Mononuclear cell (primary cell): ENCODE measurements around the gene NPIPA1. TPM values are rescaled to one million over a fixed set of nuclear protein-coding genes. Genes with fewer than 3 reads are reported as not detected.
"Not testable (repeated sequence)": the region's sequence is repeated elsewhere in the genome, so short reads cannot be mapped to it uniquely, and the experiment has no call there.

ENCODE experiments used
- H3K27me3 ChIP-seq: 2 replicates; pipeline ENCODE4 v1.6.0; 2011; ENCODE audit warnings: low read length, control low read depth; ENCODE audit not compliant: insufficient read depth
- H3K4me1 ChIP-seq: 2 replicates; pipeline ENCODE4 v1.5.1; 2011; ENCODE audit warnings: mild to moderate bottlenecking, low read length, control low read depth; ENCODE audit not compliant: insufficient read depth
- H3K4me3 ChIP-seq: 2 replicates; pipeline ENCODE4 v1.5.1; 2011; ENCODE audit warnings: mild to moderate bottlenecking, low read length, moderate library complexity
- H3K9me3 ChIP-seq: 2 replicates; pipeline ENCODE4 v1.5.1; 2011; ENCODE audit warnings: low read depth, mild to moderate bottlenecking, control low read depth, low read length
- total RNA-seq: library from RNA; depleted of rRNA; stranded (reverse); fragments of >200 nt; gene quantifications from one replicate; pipeline ENCODE4 v1.2.3, GENCODE V29; 2012

The NPIPA1 gene
- total RNA-seq: 17.9 TPM

DNA sequence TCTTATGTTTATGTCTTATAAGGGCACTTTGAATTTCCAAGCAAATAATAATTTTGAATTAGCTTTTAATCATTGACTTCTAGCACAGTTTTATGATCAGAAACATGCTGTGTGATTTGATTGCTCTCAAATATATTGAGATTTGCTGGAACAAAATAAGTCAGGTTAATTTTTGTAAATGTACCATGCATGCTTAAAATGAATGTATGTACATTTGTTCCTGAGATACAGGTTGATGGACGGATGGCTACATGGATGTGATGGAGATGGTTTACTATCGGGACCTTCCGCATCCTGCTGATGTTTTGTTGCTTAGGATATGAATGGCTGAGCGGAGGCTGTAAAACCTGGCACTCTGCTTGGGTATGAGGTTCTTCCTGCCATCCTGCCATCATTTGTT is at the start of gene NPIPA1:
TSS of gene NPIPA1 (plus strand) at position 301 of the 400 bp plus-strand sequence. CDS start at position 301, 0 bp downstream.
- H3K9me3 ChIP-seq, H3K27me3 ChIP-seq, H3K4me1 ChIP-seq, H3K4me3 ChIP-seq: not testable (repeated sequence)

DNA sequence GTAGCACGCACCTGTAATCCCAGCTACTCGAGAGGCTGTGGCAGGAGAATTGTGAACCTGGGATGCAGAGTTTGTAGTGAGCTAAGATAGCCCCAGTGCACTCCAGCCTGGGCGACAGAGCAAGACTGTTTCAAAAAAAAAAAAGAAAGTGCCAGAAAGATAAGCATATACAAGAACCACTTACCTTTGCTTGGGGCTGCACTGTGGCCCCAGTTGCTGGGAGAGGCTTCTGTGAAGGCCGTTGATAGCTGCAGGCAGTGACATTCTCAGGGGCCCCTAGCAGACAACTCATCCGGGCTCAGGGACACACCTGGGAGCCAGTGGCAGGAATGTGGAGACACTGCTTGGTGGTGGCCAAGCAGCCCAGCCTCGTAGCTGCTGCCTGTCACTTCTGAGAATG is 45.1 kb upstream of the NPIPA1 start:
- H3K4me3 ChIP-seq, H3K9me3 ChIP-seq, H3K27me3 ChIP-seq, H3K4me1 ChIP-seq: not testable (repeated sequence)

DNA sequence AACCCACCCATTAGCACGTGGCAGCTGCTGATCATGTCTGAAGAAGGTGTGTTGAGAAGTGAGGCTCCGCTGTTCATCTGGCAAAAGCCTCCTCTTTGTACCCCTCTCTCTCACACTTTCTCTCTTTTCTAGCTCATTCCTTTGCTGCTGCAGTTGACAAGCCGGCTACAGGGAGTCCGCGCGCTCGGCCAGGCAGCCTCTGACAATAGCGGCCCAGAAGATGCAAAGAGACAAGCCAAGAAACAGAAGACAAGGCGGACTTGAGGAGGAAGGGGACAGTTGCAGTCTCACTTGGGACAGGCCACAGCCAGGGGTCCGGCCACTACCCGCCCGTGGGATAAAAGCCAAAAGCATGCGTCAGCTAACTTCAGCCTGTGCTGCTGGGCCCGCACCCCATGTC is 41.9 kb upstream of the NPIPA1 start:
- not testable (repeated sequence) for H3K4me1 ChIP-seq, H3K4me3 ChIP-seq, H3K27me3 ChIP-seq, H3K9me3 ChIP-seq

DNA sequence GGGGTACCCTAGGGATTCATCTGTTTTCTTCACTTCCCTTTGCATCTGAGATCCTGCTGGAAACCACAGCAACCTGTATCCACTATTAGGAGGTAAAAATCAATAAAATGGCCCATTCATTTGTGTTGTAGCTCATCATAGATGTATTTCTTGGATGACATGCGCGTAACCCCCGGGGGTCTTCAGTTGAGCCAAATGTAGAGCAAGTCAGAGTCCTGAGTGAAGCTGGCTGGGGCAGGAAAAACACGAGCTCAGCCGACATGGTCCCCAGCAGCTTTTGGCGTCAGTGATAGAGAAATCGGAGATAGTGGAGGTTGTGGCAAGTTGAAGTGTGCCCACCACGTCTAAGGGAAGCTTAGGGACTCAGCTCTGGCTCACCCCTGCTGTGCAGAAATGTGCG is 41.2 kb upstream of the NPIPA1 start:
- not testable (repeated sequence) for H3K4me3 ChIP-seq, H3K9me3 ChIP-seq, H3K27me3 ChIP-seq, H3K4me1 ChIP-seq

DNA sequence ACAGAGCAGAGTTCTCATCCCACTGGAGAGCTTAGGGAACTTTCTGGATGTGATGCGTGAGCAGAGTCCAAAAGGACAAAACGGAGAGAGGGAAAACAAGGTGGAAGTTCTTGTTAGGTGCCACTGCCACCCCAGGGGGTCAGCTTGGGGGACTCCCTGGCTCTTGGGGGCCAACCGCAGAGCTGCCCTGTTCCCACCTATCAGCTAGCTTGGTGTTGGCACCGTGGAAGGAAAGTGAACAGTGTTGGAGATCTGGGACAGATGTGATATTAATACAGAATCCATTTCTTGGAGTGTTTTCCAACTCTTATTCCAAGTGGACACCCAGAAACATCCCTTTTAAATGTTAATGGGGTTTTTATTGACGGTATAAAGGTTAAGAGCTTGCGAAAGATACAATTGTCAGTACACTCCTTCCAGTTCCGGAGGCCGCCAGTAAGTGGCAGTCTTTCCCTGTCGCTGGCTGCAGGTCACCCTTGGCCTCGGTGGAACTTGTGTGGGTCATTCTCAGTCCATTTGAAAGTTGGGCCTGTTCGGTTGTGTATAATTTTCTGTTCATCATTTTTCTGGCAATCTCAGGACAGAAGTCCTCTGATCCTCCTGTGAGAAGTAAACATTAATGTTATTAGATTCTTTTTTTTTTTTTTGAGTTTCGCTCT is 40.1 kb upstream of the NPIPA1 start:
- H3K4me1 ChIP-seq, H3K27me3 ChIP-seq, H3K9me3 ChIP-seq, H3K4me3 ChIP-seq: not testable (repeated sequence)

DNA sequence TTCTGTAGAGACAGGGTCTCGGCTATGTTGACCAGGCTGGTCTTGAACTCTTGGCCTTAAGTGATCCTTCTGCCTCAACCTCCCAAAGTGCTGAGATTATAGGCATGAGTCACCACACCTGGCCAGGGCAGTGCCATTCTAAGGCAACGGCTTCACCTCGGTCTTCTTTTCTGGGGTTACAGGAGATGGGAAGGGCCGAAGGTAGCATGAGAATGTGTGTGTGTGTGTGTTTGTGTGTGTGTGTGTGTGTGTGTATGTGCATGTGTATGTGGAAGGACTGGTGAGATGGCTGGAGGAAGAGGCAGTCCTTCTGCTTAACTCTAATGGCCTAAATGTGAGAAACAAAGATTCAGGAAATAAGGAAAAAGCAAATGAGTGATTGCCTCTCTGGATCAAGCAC is 39.1 kb upstream of the NPIPA1 start:
- not testable (repeated sequence) for H3K9me3 ChIP-seq, H3K4me3 ChIP-seq, H3K27me3 ChIP-seq, H3K4me1 ChIP-seq

- H3K4me1 ChIP-seq, H3K27me3 ChIP-seq, H3K9me3 ChIP-seq, H3K4me3 ChIP-seq: not testable (repeated sequence)
Observed at GRCh38 chr16:14903191-14903957, 33.9 kb upstream of the NPIPA1 start.

- H3K9me3 ChIP-seq, H3K27me3 ChIP-seq, H3K4me3 ChIP-seq, H3K4me1 ChIP-seq: not testable (repeated sequence)
Observed at GRCh38 chr16:14909744-14910143, 27.5 kb upstream of the NPIPA1 start.

DNA sequence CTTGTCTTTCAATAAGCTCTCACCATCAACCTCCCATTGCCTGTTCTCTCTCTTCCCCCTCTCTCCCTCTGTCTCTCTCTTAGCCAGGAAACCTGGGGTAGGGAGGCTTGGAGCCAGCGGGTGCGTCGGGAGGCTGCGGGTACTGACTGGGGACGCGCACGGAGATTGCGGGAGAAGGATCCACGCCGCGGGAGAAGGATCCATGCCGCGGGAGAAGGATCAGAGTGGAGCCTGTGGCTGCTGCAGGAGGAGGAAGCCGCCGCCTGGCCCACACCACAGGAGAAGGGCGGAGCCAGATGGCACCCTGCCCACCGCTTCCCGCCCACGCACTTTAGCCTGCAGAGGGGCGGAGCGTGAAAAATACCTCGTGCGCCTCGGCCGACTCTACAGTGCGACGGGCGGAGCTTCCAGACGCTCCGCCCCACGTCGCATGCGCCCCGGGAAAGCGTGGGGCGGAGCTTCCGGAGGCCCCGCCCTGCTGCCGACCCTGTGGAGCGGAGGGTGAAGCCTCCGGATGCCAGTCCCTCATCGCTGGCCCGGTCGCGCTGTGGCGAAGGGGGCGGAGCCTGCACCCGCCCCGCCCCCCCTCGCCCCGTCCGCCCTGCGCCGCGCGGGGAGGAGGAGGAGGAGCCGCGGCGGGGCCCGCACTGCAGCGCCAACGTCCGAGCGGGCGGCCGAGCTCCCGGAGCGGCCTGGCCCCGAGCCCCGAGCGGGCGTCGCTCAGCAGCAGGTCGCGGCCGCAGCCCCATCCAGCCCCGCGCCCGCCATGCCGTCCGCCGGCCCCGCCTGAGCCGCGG is 26.2 kb upstream of the NPIPA1 start:
- H3K4me3 ChIP-seq, H3K9me3 ChIP-seq, H3K27me3 ChIP-seq, H3K4me1 ChIP-seq: not testable (repeated sequence)

DNA sequence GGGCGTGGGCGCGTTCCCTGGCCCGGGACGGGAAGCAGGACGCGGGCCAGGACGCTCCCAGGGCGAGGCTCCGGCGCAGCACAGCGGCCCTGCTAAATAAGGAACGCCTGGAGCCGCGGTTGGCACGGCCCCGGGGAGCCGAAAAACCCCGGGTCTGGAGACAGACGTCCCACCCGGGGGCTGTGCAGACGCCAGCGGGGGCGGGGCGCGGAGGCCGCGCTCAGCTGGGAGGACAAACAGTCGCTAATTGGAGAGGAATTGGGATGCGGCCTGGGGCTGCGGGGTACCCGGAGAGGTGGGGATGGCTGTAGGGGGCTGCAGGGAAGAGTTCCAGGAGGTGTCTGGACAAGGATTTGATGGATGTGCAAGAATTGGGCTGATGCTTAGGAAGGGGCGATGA is 25.3 kb upstream of the NPIPA1 start:
- not testable (repeated sequence) for H3K4me1 ChIP-seq, H3K4me3 ChIP-seq, H3K9me3 ChIP-seq, H3K27me3 ChIP-seq

DNA sequence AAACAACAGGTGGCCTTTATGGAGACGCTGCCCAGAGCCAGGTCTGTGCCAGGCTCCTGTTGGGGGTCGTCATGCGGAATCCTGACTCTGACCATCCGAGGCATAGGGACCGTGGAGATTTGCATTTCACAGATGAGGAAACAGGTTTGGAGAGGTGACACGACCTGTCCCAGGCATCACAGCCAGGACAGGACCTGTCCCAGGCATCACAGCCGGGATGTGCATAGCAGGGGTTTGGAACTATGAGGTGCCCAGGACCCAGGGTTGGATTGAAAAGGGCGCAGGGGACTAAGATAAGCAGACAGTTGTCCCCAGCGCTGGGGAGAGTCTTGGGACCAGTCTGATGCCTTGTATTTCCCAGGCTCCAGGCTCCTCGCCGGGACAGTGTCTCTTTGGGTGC is 24.7 kb upstream of the NPIPA1 start:
- not testable (repeated sequence) for H3K27me3 ChIP-seq, H3K4me3 ChIP-seq, H3K9me3 ChIP-seq, H3K4me1 ChIP-seq

DNA sequence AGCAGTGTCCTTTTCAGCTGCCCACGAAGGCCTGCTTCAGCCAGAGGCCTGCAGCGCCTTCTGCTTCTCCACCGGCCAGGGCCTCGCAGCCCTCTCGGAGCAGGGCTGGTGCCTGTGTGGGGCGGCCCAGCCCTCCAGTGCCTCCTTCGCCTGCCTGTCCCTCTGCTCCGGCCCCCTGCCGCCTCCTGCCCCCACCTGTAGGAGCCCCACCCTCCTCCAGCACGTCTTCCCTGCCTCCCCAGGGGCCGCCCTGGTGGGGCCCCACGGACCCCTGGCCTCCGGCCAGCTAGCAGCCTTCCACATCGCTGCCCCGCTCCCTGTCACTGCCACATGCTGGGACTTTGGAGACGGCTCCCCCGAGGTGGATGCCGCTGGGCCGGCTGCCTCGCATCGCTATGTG is 18.7 kb upstream of the NPIPA1 start:
- H3K4me3 ChIP-seq, H3K4me1 ChIP-seq, H3K9me3 ChIP-seq, H3K27me3 ChIP-seq: not testable (repeated sequence)

DNA sequence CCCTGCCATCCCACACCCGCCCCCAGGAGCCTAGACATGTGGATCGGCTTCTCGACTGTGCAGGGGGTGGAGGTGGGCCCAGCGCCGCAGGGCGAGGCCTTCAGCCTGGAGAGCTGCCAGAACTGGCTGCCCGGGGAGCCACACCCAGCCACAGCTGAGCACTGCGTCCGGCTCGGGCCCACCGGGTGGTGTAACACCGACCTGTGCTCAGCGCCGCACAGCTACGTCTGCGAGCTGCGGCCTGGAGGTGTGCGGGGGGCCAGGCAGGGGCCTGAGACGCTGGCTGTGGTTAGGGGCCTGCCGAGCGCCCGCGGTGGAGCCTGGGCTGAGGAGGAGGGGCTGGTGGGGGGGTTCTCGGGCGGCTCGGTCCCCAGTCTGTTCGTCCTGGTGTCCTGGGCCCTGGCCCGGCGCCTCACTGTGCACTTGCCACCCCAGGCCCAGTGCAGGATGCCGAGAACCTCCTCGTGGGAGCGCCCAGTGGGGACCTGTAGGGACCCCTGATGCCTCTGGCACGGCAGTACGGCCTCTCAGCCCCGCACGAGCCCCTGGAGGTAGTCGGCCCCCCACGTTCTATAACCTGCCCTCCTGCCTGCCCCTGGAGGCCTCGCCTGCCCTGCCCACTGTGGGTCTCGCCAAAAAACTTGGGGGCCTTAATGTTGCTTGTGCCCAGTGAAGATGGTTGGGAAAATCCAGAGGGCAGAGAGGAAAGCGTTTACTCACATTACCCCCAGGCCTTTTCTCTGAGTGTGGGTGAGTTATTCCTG is 17.2 kb upstream of the NPIPA1 start:
- H3K9me3 ChIP-seq, H3K4me3 ChIP-seq: not testable (repeated sequence)

DNA sequence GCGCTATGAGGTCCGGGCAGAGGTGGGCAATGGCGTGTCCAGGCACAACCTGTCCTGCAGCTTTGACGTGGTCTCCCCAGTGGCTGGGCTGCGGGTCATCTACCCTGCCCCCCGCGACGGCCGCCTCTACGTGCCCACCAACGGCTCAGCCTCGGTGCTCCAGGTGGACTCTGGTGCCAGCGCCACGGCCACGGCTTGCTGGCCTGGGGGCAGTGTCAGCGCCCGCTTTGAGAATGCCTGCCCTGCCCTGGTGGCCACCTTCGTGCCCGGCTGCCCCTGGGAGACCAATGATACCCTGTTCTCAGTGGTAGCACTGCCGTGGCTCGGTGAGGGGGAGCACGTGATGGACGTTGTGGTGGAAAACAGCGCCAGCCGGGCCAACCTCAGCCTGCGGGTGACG is 15.0 kb upstream of the NPIPA1 start:
- H3K9me3 ChIP-seq, H3K4me3 ChIP-seq, H3K27me3 ChIP-seq, H3K4me1 ChIP-seq: not testable (repeated sequence)

More for the DNA sequence above, 17.2 kb upstream of the NPIPA1 start:
- not testable (repeated sequence) for H3K27me3 ChIP-seq, H3K4me1 ChIP-seq

GRCh38 chr16:14922968-14923367 is 14.3 kb upstream of the NPIPA1 start:
- not testable (repeated sequence) for H3K27me3 ChIP-seq

More at GRCh38 chr16:14922968-14923367, 14.3 kb upstream of the NPIPA1 start:
- H3K4me1 ChIP-seq, H3K9me3 ChIP-seq, H3K4me3 ChIP-seq: not testable (repeated sequence)
